HAP-1 (cell line): ENCODE results near the gene LRPPRC.
A peak's percentile ranks its signal among the peaks of the same experiment; 100 is the strongest.
"Not testable (repeated sequence)": the region's sequence is repeated elsewhere in the genome, so short reads cannot be mapped to it uniquely, and the experiment has no call there.

Experiments
- DNase-seq, 2 experiments: peaks; one replicate each; pipeline ENCODE4 v3.0.0-alpha.2; 2016 to 2020; ENCODE audit warnings: low spot score in 2 of 2
- H3K27me3 ChIP-seq: fragments of 250-450 bp; sonication (Bioruptor Pico); 2 replicates; pipeline ENCODE4 v1.5.1; 2020; ENCODE audit warnings: low read depth, mild to moderate bottlenecking, moderate library complexity
- H3K36me3 ChIP-seq: fragments of 250-450 bp; sonication (Bioruptor Pico); replicated peaks from 2 replicates; pipeline ENCODE4 v1.5.1; 2020; ENCODE audit warnings: mild to moderate bottlenecking
- H3K4me1 ChIP-seq: fragments of 250-450 bp; sonication (Bioruptor Pico); 2 replicates; pipeline ENCODE4 v1.5.1; 2020; ENCODE audit warnings: mild to moderate bottlenecking
- H3K4me3 ChIP-seq: fragments of 250-450 bp; sonication (Bioruptor Pico); 2 replicates; pipeline ENCODE4 v1.5.1; 2020; ENCODE audit warnings: mild to moderate bottlenecking, moderate library complexity
- H3K9me3 ChIP-seq: fragments of 250-450 bp; sonication (Bioruptor Pico); 2 replicates; pipeline ENCODE4 v1.5.1; 2020; ENCODE audit warnings: mild to moderate bottlenecking, moderate library complexity
- in situ Hi-C: fragments of 300-500 bp; cut with MboI; formaldehyde crosslinking; loops from 3 replicates; pipeline ENCODE4 v1.14.3; 2020; ENCODE audit warnings: low sequenced_read_pairs, inconsistent platforms, mixed read lengths

LRPPRC gene

GRCh38 chr2:43995733-43996533 lies at the start of gene LRPPRC:
Gene LRPPRC, minus strand, starts transcription at chr2:43995989. Its CDS starts 42 bp downstream, at chr2:43995947.
- in situ Hi-C loops = no loop called here
- Histone ChIP-seq H3K27me3 (no peaks in the 10 kb centered on the region), H3K9me3 (no peaks in the 10 kb centered on the region), H3K4me3 (peak within 1 kb of the TSS; percentile 92), H3K4me1 (peaks cover 32% of the 10 kb centered on the region), H3K36me3 (peaks cover 45% of the 10 kb centered on the region)
- peak; percentile 94 to 96 for DNase-seq

- peaks cover 4% of the 10 kb centered on the region for H3K4me1 ChIP-seq
- in situ Hi-C loops = loop anchor here (25.0 kb wide), 2 partner anchors 417 to 917 kb away; no protein-coding TSS in a partner anchor
- no peaks in the 10 kb centered on the region for H3K27me3 ChIP-seq
- no peak overlapping the region for H3K4me3 ChIP-seq
- H3K36me3 ChIP-seq = no peaks in the 10 kb centered on the region
- DNase-seq = no peak
- no peaks in the 10 kb centered on the region for H3K9me3 ChIP-seq
Observed at GRCh38 chr2:44045061-44045460, 49.3 kb upstream of the LRPPRC start.

GRCh38 chr2:44044281-44044720 lies 48.5 kb upstream of the LRPPRC start:
- H3K4me3 ChIP-seq = no peak overlapping the region
- no peaks in the 10 kb centered on the region for H3K27me3 ChIP-seq
- peak; percentile 80 to 93 for DNase-seq
- peaks cover 4% of the 10 kb centered on the region for H3K4me1 ChIP-seq
- in situ Hi-C loops = loop anchor here (25.0 kb wide), 2 partner anchors 418 to 918 kb away; no protein-coding TSS in a partner anchor
- no peaks in the 10 kb centered on the region for H3K36me3 ChIP-seq
- no peaks in the 10 kb centered on the region for H3K9me3 ChIP-seq

GRCh38 chr2:44040365-44040764 lies 44.6 kb upstream of the LRPPRC start:
- in situ Hi-C loops = loop anchor here (25.0 kb wide), 2 partner anchors 422 to 922 kb away; no protein-coding TSS in a partner anchor
- H3K4me3 ChIP-seq = no peak overlapping the region
- H3K27me3 ChIP-seq = no peaks in the 10 kb centered on the region
- H3K4me1 ChIP-seq = peaks cover 4% of the 10 kb centered on the region
- DNase-seq = no peak
- no peaks in the 10 kb centered on the region for H3K36me3 ChIP-seq
- no peaks in the 10 kb centered on the region for H3K9me3 ChIP-seq

GRCh38 chr2:44038277-44038676 lies 42.5 kb upstream of the LRPPRC start:
- in situ Hi-C loops = loop anchor here (25.0 kb wide), 2 partner anchors 424 to 924 kb away; no protein-coding TSS in a partner anchor
- Histone ChIP-seq H3K36me3 (no peaks in the 10 kb centered on the region), H3K4me1 (no peaks in the 10 kb centered on the region), H3K27me3 (no peaks in the 10 kb centered on the region), H3K9me3 (no peaks in the 10 kb centered on the region), H3K4me3 (no peak overlapping the region)
- no peak for DNase-seq

GRCh38 chr2:44037221-44037620 lies 41.4 kb upstream of the LRPPRC start:
- Histone ChIP-seq H3K4me3 (no peak overlapping the region), H3K36me3 (no peaks in the 10 kb centered on the region), H3K4me1 (no peaks in the 10 kb centered on the region), H3K27me3 (no peaks in the 10 kb centered on the region), H3K9me3 (no peaks in the 10 kb centered on the region)
- no peak for DNase-seq
- in situ Hi-C loops = loop anchor here (25.0 kb wide), 2 partner anchors 425 to 925 kb away; no protein-coding TSS in a partner anchor

- Histone ChIP-seq H3K4me3 (no peak overlapping the region), H3K9me3 (0 out of 2 replicates have a peak, but pooled peaks cover 2% of the 10 kb centered on the region), H3K4me1 (no peaks in the 10 kb centered on the region), H3K27me3 (0 out of 2 replicates have a peak, but pooled peaks cover 2% of the 10 kb centered on the region), H3K36me3 (no peaks in the 10 kb centered on the region)
- in situ Hi-C loops = loop anchor here (25.0 kb wide), 2 partner anchors 428 to 928 kb away; no protein-coding TSS in a partner anchor
- no peak for DNase-seq
Observed at GRCh38 chr2:44033947-44034346, 38.2 kb upstream of the LRPPRC start.

GRCh38 chr2:44027076-44027475 lies 31.3 kb upstream of the LRPPRC start:
- not testable (repeated sequence) for H3K4me3 ChIP-seq, H3K9me3 ChIP-seq, H3K36me3 ChIP-seq, H3K4me1 ChIP-seq, DNase-seq
- peaks cover 13% of the 10 kb centered on the region; the same call in 1 of the 2 replicates for H3K27me3 ChIP-seq
- in situ Hi-C loops = loop anchor here (25.0 kb wide), 2 partner anchors 435 to 935 kb away; no protein-coding TSS in a partner anchor

- Histone ChIP-seq H3K4me1 (no peaks in the 10 kb centered on the region), H3K27me3 (no peaks in the 10 kb centered on the region), H3K4me3 (no peak overlapping the region), H3K9me3 (no peaks in the 10 kb centered on the region), H3K36me3 (no peaks in the 10 kb centered on the region)
- peak; percentile 27 to 82 for DNase-seq
- in situ Hi-C loops = no loop called here
Observed at GRCh38 chr2:44016282-44016681, 20.5 kb upstream of the LRPPRC start.

GRCh38 chr2:44015239-44015638 lies 19.4 kb upstream of the LRPPRC start:
- Histone ChIP-seq H3K27me3 (no peaks in the 10 kb centered on the region), H3K9me3 (no peaks in the 10 kb centered on the region), H3K4me3 (no peak overlapping the region), H3K36me3 (no peaks in the 10 kb centered on the region), H3K4me1 (no peaks in the 10 kb centered on the region)
- in situ Hi-C loops = no loop called here
- DNase-seq = no peak

- H3K4me1 ChIP-seq, H3K27me3 ChIP-seq, in situ Hi-C loops, H3K36me3 ChIP-seq, DNase-seq, H3K9me3 ChIP-seq, H3K4me3 ChIP-seq: not testable (repeated sequence)
Observed at GRCh38 chr2:44013205-44013604, 17.4 kb upstream of the LRPPRC start.

- in situ Hi-C loops = no loop called here
- H3K36me3 ChIP-seq = no peaks in the 10 kb centered on the region
- H3K4me1 ChIP-seq = no peaks in the 10 kb centered on the region
- no peak overlapping the region for H3K4me3 ChIP-seq
- H3K9me3 ChIP-seq = no peaks in the 10 kb centered on the region
- H3K27me3 ChIP-seq = no peaks in the 10 kb centered on the region
- DNase-seq = no peak
Observed at GRCh38 chr2:44010266-44010665, 14.5 kb upstream of the LRPPRC start.

GRCh38 chr2:44009136-44009735 lies 13.4 kb upstream of the LRPPRC start:
- no peaks in the 10 kb centered on the region for H3K27me3 ChIP-seq
- no peaks in the 10 kb centered on the region for H3K9me3 ChIP-seq
- H3K4me1 ChIP-seq = no peaks in the 10 kb centered on the region
- no peak for DNase-seq
- in situ Hi-C loops = no loop called here
- H3K4me3 ChIP-seq = no peak overlapping the region
- H3K36me3 ChIP-seq = no peaks in the 10 kb centered on the region

- H3K9me3 ChIP-seq = no peaks in the 10 kb centered on the region
- no peak overlapping the region for H3K4me3 ChIP-seq
- in situ Hi-C loops = no loop called here
- H3K36me3 ChIP-seq = no peaks in the 10 kb centered on the region
- H3K27me3 ChIP-seq = no peaks in the 10 kb centered on the region
- DNase-seq = no peak
- H3K4me1 ChIP-seq = peaks cover 11% of the 10 kb centered on the region
Observed at GRCh38 chr2:44005846-44006245, 10.1 kb upstream of the LRPPRC start.
